ENCODE results near the gene CA14. TPM values are rescaled to one million over a fixed set of nuclear protein-coding genes. Genes with fewer than 3 reads are reported as not detected.
"Not testable (repeated sequence)": the region's sequence is repeated elsewhere in the genome, so short reads cannot be mapped to it uniquely, and the experiment has no call there.

The CA14 gene
- total RNA-seq, 1 experiment from 2014 or later = 2.0 TPM

GRCh38 chr1:150226486-150226885, 31.1 kb upstream of the CA14 start:
- peaks cover 5% of the 10 kb centered on the region for H3K4me1 ChIP-seq (ENCODE audit: insufficient read depth, low read length, poor library complexity, severe bottlenecking)
- H3K27ac ChIP-seq (ENCODE audit: low read depth, low read length, poor library complexity, severe bottlenecking) = no peak overlapping the region
- H3K36me3 ChIP-seq (ENCODE audit: insufficient read depth, low read length, poor library complexity, severe bottlenecking) = peaks cover 89% of the 10 kb centered on the region
- no peaks in the 10 kb centered on the region for H3K27me3 ChIP-seq (replicated peaks; ENCODE audit: insufficient read depth, low read depth, low read length, poor library complexity)
- CTCF ChIA-PET = interaction anchor here (0.6 kb wide), 1 partner anchor 10 kb away, joined by 8 read pairs; no protein-coding TSS in a partner anchor
- TF ChIP-seq EZH2 (IDR thresholded peaks at IDR 0.05; ENCODE audit: borderline replicate concordance, low read depth, low read length, poor library complexity, severe bottlenecking) (no peak), CTCF (conservative IDR thresholded peaks at IDR 0.05; ENCODE audit: low read depth, low read length) (no peak)
- DNase-seq (ENCODE audit: low spot score) = no peak
- H3K4me3 ChIP-seq (ENCODE audit: low read depth, low read length, poor library complexity, severe bottlenecking) = no peak overlapping the region
- intact Hi-C loops (cut with micrococcal nuclease; ENCODE audit: unreplicated experiment) = no loop called here
- POLR2A ChIA-PET (ENCODE audit: low non-redundant PET) = no interaction called here
- no peaks in the 10 kb centered on the region for H3K9me3 ChIP-seq (ENCODE audit: low read depth, low read length, poor library complexity, severe bottlenecking)
- no TSS peak for BruUV-seq (replicated peaks)

GRCh38 chr1:150227228-150227627, 30.3 kb upstream of the CA14 start:
- intact Hi-C loops (cut with micrococcal nuclease; ENCODE audit: unreplicated experiment) = no loop called here
- Histone ChIP-seq H3K27ac (ENCODE audit: low read depth, low read length, poor library complexity, severe bottlenecking) (no peak overlapping the region), H3K4me3 (ENCODE audit: low read depth, low read length, poor library complexity, severe bottlenecking) (no peak overlapping the region), H3K9me3 (ENCODE audit: low read depth, low read length, poor library complexity, severe bottlenecking) (no peaks in the 10 kb centered on the region), H3K36me3 (ENCODE audit: insufficient read depth, low read length, poor library complexity, severe bottlenecking) (peaks cover 90% of the 10 kb centered on the region), H3K4me1 (ENCODE audit: insufficient read depth, low read length, poor library complexity, severe bottlenecking) (no peaks in the 10 kb centered on the region), H3K27me3 (replicated peaks; ENCODE audit: insufficient read depth, low read depth, low read length, poor library complexity) (no peaks in the 10 kb centered on the region)
- ChIA-PET CTCF (no interaction called here), POLR2A (ENCODE audit: low non-redundant PET) (no interaction called here)
- no TSS peak for BruUV-seq (replicated peaks)
- no peak for DNase-seq (ENCODE audit: low spot score)
- TF ChIP-seq EZH2 (IDR thresholded peaks at IDR 0.05; ENCODE audit: borderline replicate concordance, low read depth, low read length, poor library complexity, severe bottlenecking) (no peak), CTCF (conservative IDR thresholded peaks at IDR 0.05; ENCODE audit: low read depth, low read length) (no peak)

- H3K27ac ChIP-seq (ENCODE audit: low read depth, low read length, poor library complexity, severe bottlenecking); intact Hi-C loops (cut with micrococcal nuclease; ENCODE audit: unreplicated experiment); H3K4me1 ChIP-seq (ENCODE audit: insufficient read depth, low read length, poor library complexity, severe bottlenecking); H3K9me3 ChIP-seq (ENCODE audit: low read depth, low read length, poor library complexity, severe bottlenecking); DNase-seq (ENCODE audit: low spot score); H3K4me3 ChIP-seq (ENCODE audit: low read depth, low read length, poor library complexity, severe bottlenecking); BruUV-seq (replicated peaks); POLR2A ChIA-PET (ENCODE audit: low non-redundant PET); H3K27me3 ChIP-seq (replicated peaks; ENCODE audit: insufficient read depth, low read depth, low read length, poor library complexity); CTCF ChIA-PET: not testable (repeated sequence)
- H3K36me3 ChIP-seq (ENCODE audit: insufficient read depth, low read length, poor library complexity, severe bottlenecking) = peaks cover 83% of the 10 kb centered on the region
Observed at GRCh38 chr1:150228246-150228645, 29.3 kb upstream of the CA14 start.

GRCh38 chr1:150232921-150233320, 24.7 kb upstream of the CA14 start:
- intact Hi-C loops (cut with micrococcal nuclease; ENCODE audit: unreplicated experiment); H3K9me3 ChIP-seq (ENCODE audit: low read depth, low read length, poor library complexity, severe bottlenecking); H3K27me3 ChIP-seq (replicated peaks; ENCODE audit: insufficient read depth, low read depth, low read length, poor library complexity); H3K4me1 ChIP-seq (ENCODE audit: insufficient read depth, low read length, poor library complexity, severe bottlenecking); DNase-seq (ENCODE audit: low spot score); BruUV-seq (replicated peaks); POLR2A ChIA-PET (ENCODE audit: low non-redundant PET): not testable (repeated sequence)
- Histone ChIP-seq H3K4me3 (ENCODE audit: low read depth, low read length, poor library complexity, severe bottlenecking) (peak overlapping the region; percentile 77), H3K36me3 (ENCODE audit: insufficient read depth, low read length, poor library complexity, severe bottlenecking) (peaks cover 39% of the 10 kb centered on the region), H3K27ac (ENCODE audit: low read depth, low read length, poor library complexity, severe bottlenecking) (peak overlapping the region; percentile 95)
- CTCF ChIA-PET = interaction anchor here (0.7 kb wide), 1 partner anchor 138 kb away, joined by 3 read pairs; no protein-coding TSS in a partner anchor

All from A673 (cell line).